GM12878 (cell line): ENCODE data around the gene SIK2. TPM values are rescaled to one million over a fixed set of nuclear protein-coding genes. Genes with fewer than 3 reads are reported as not detected.

Experiments
- ATAC-seq: fragments of 200-7000 bp; cut with Tn5 transposase; 3 replicates; pipeline ENCODE4 v1.9.1; 2020; ENCODE audit warnings: mild to moderate bottlenecking, moderate library complexity
- BruUV-seq: library from RNA; stranded (reverse); fragments of 400-500 nt; replicated peaks from 2 replicates; lab custom pipeline; 2021; lab: Mats Ljungman, UMichigan
- CTCF ChIA-PET: fragments of 300-600 bp; sonication (Branson Sonifier 250); formaldehyde crosslinking; extraction: SDS; loops from one replicate; lab custom pipeline; 2021; ENCODE audit warnings: inconsistent platforms; lab: Yijun Ruan, JAX
- POLR2A ChIA-PET: fragments of 350-600 bp; formaldehyde crosslinking; extraction: SDS; loops from one replicate; lab custom pipeline; 2021; ENCODE audit warnings: inconsistent platforms; lab: Charles Lee
- RAD21 ChIA-PET: fragments of 300-600 bp; sonication (Branson Sonifier 250); formaldehyde crosslinking; loops from one replicate; lab custom pipeline; 2023; ENCODE audit warnings: antibody characterized with exemption; ENCODE audit not compliant: unreplicated experiment; lab: Charles Lee
- SMC1A ChIA-PET: fragments of 300-600 bp; sonication (Branson Sonifier 250); formaldehyde crosslinking; loops from one replicate; lab custom pipeline; 2023; ENCODE audit not compliant: unreplicated experiment, uncharacterized antibody; lab: Charles Lee
- DNase-seq: peaks from one replicate; pipeline ENCODE4 v3.0.0-alpha.2; 2011; ENCODE audit warnings: low read depth, low spot score
- FAIRE-seq: peaks from 3 replicates; lab custom pipeline; 2011; peaks lifted over from hg19 to GRCh38; lab: Jason Lieb, UNC
- H2AFZ ChIP-seq: 2 replicates; pipeline ENCODE4 v1.6.0; 2011; ENCODE audit warnings: low read depth, low read length, control low read depth; ENCODE audit not compliant: control insufficient read depth
- H3K27ac ChIP-seq: 2 replicates; pipeline ENCODE4 v1.5.1; 2011; ENCODE audit warnings: control low read depth; ENCODE audit not compliant: control insufficient read depth, insufficient read depth
- H3K27me3 ChIP-seq, 2 experiments: replicated peaks in 1 of 2; 2 replicates each; pipeline versions ENCODE4 v1.6.0 to v1.6.1; 2011; ENCODE audit warnings: low read length in 1 of 2; ENCODE audit not compliant: control insufficient read depth in 2 of 2, insufficient read depth in 2 of 2
- H3K36me3 ChIP-seq, 2 experiments: 2 replicates each; pipeline ENCODE4 v1.5.1; 2011; ENCODE audit warnings: low read length in 1 of 2; ENCODE audit not compliant: control insufficient read depth in 2 of 2, insufficient read depth in 2 of 2
- H3K4me1 ChIP-seq: 2 replicates; pipeline ENCODE4 v1.6.1; 2011; ENCODE audit warnings: mild to moderate bottlenecking, low read length, moderate library complexity, mixed read lengths; ENCODE audit not compliant: control insufficient read depth, insufficient read depth
- H3K4me2 ChIP-seq: 2 replicates; pipeline ENCODE4 v1.6.0; 2011; ENCODE audit warnings: control low read depth; ENCODE audit not compliant: control insufficient read depth, insufficient read depth
- H3K4me3 ChIP-seq: fragments of 200-600 bp; sonication (generic); 2 replicates; pipeline ENCODE4 v1.5.1; 2016
- H3K79me2 ChIP-seq: 2 replicates; pipeline ENCODE4 v1.6.0; 2011; ENCODE audit warnings: low read length; ENCODE audit not compliant: control insufficient read depth, insufficient read depth
- H3K9ac ChIP-seq: 2 replicates; pipeline ENCODE4 v1.8.0; 2011; ENCODE audit warnings: low read length, control low read depth, mixed read lengths; ENCODE audit not compliant: control insufficient read depth, insufficient read depth
- H3K9me3 ChIP-seq: replicated peaks from 3 replicates; pipeline ENCODE4 v1.5.1; 2011; ENCODE audit warnings: mild to moderate bottlenecking, low read length; ENCODE audit not compliant: control insufficient read depth, insufficient read depth
- H4K20me1 ChIP-seq: 2 replicates; pipeline ENCODE4 v1.6.0; 2011; ENCODE audit not compliant: control insufficient read depth, insufficient read depth
- EED ChIP-seq: sonication (generic); IDR thresholded peaks from 2 replicates; pipeline ENCODE4 v1.6.1; 2016; ENCODE audit warnings: antibody characterized with exemption, low read depth
- NBN ChIP-seq: fragments of 450-650 bp; IDR thresholded peaks from 2 replicates; pipeline ENCODE4 v1.6.1; 2016
- ZBTB4 ChIP-seq: fragments of 450-650 bp; formaldehyde crosslinking; IDR thresholded peaks from 2 replicates; pipeline ENCODE4 v1.4.0; 2022; ENCODE audit warnings: mild to moderate bottlenecking, moderate library complexity
- WGBS: methylation state at CpG from one replicate; pipeline ENCODE4 v1.1.6; 2016; ENCODE audit warnings: low lambda C conversion rate; ENCODE audit not compliant: insufficient replicate concordance, insufficient coverage; ENCODE audit errors: missing lambda C conversion rate; 5-methylcytosine and 5-hydroxymethylcytosine counted together
- in situ Hi-C: fragments of 300-500 bp; cut with MboI; formaldehyde crosslinking; loops from 9 replicates; pipeline ENCODE4 v1.14.3; 2018; ENCODE audit warnings: mixed read lengths
- intact Hi-C: fragments of 100-400 bp; cut with micrococcal nuclease; formaldehyde crosslinking; loops from one replicate; pipeline ENCODE4 v1.14.2; 2022; ENCODE audit not compliant: unreplicated experiment
- polyA plus RNA-seq, 11 experiments: library from polyadenylated mRNA; depleted of rRNA in 4 of 11; unstranded in 6 of 11; stranded (reverse) in 5 of 11; fragments of >200 nt; fragmentation: Nextera tagmentation in 4 of 11; fragmentation: Illumina TruSeq in 1 of 11; extraction: Ambion mirVana in 4 of 11; extraction: Trizol in 1 of 11; gene quantifications; 1 replicate in 1 of 11; 2 replicates in 10 of 11; pipeline versions ENCODE4 v1.2.1 to v1.2.3, GENCODE V29; 2011 to 2016; ENCODE audit warnings: inconsistent platforms in 2 of 11, missing spikeins in 2 of 11, low read depth in 1 of 11
- total RNA-seq, 4 experiments: library from RNA; depleted of rRNA in 3 of 4; stranded (reverse); fragments of >200 nt in 3 of 4; fragmentation: Illumina TruSeq in 1 of 4; extraction: Trizol in 1 of 4; gene quantifications; 2 replicates each; pipeline versions ENCODE4 v1.2.1 to v1.2.3, GENCODE V29; 2013 to 2021
- TF ChIP-seq, protein P1 (sequence below): IDR thresholded peaks from 2 replicates; pipeline ENCODE4 v1.6.1; 2012; ENCODE audit warnings: improper control_type of control experiment, low read depth, low read length; ENCODE audit not compliant: insufficient replicate concordance

SIK2 gene
- total and polyA plus RNA-seq, 10 of the 15 experiments (the other 5 are each of a cell fraction or from before 2014, with no cell fraction given): 0.97 to 14.2 (median 4.5) TPM

GRCh38 chr11:111707691-111708067 lies 105.4 kb downstream of the SIK2 start:
- POLR2A ChIA-PET: no interaction called here
- H3K27me3 ChIP-seq: no peaks in the 10 kb centered on the region
- in situ Hi-C loops: no loop called here
- BruUV-seq: no TSS peak
- SMC1A ChIA-PET: interaction anchor here (1.1 kb wide), 1 partner anchor 81 kb away, joined by 3 read pairs; no protein-coding TSS in a partner anchor
- CTCF ChIA-PET: no interaction called here
- H2AFZ ChIP-seq: no peak overlapping the region
- H3K79me2 ChIP-seq: no peaks in the 10 kb centered on the region
- intact Hi-C loops: no loop called here
- FAIRE-seq (no peak), ATAC-seq (no peak), DNase-seq (no peak)
- H3K9ac ChIP-seq: no peak overlapping the region
- H3K4me2 ChIP-seq: no peak overlapping the region
- H4K20me1 ChIP-seq: no peaks in the 10 kb centered on the region
- TF ChIP-seq NBN (no peak), EED (no peak), ZBTB4 (CRISPR knock-in tag) (no peak)
- TF ChIP-seq, protein P1, sequence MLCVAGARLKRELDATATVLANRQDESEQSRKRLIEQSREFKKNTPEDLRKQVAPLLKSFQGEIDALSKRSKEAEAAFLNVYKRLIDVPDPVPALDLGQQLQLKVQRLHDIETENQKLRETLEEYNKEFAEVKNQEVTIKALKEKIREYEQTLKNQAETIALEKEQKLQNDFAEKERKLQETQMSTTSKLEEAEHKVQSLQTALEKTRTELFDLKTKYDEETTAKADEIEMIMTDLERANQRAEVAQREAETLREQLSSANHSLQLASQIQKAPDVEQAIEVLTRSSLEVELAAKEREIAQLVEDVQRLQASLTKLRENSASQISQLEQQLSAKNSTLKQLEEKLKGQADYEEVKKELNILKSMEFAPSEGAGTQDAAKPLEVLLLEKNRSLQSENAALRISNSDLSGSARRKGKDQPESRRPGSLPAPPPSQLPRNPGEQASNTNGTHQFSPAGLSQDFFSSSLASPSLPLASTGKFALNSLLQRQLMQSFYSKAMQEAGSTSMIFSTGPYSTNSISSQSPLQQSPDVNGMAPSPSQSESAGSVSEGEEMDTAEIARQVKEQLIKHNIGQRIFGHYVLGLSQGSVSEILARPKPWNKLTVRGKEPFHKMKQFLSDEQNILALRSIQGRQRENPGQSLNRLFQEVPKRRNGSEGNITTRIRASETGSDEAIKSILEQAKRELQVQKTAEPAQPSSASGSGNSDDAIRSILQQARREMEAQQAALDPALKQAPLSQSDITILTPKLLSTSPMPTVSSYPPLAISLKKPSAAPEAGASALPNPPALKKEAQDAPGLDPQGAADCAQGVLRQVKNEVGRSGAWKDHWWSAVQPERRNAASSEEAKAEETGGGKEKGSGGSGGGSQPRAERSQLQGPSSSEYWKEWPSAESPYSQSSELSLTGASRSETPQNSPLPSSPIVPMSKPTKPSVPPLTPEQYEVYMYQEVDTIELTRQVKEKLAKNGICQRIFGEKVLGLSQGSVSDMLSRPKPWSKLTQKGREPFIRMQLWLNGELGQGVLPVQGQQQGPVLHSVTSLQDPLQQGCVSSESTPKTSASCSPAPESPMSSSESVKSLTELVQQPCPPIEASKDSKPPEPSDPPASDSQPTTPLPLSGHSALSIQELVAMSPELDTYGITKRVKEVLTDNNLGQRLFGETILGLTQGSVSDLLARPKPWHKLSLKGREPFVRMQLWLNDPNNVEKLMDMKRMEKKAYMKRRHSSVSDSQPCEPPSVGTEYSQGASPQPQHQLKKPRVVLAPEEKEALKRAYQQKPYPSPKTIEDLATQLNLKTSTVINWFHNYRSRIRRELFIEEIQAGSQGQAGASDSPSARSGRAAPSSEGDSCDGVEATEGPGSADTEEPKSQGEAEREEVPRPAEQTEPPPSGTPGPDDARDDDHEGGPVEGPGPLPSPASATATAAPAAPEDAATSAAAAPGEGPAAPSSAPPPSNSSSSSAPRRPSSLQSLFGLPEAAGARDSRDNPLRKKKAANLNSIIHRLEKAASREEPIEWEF: no peak
- H3K9me3 ChIP-seq: no peaks in the 10 kb centered on the region
- RAD21 ChIA-PET: no interaction called here
- WGBS: 99% methylated on average over 5 of the region's 5 CpGs
- H3K27ac ChIP-seq: no peak overlapping the region
- no peaks in the 10 kb centered on the region for H3K4me1 ChIP-seq
- peaks cover 0 to 14% of the 10 kb centered on the region in 2 experiments; a peak in 2 of 4 replicates for H3K36me3 ChIP-seq
- H3K4me3 ChIP-seq: no peak overlapping the region
